Brain microvascular endothelial cell (primary cell): ENCODE data around the gene ATL1.
A peak's percentile ranks its signal among the peaks of the same experiment; 100 is the strongest.
"Not testable (repeated sequence)": the region's sequence is repeated elsewhere in the genome, so short reads cannot be mapped to it uniquely, and the experiment has no call there.

Experiments
- DNase-seq: peaks from one replicate; pipeline ENCODE4 v3.0.0-alpha.2; 2020
- H3K27ac ChIP-seq: fragments of 250-450 bp; sonication (Bioruptor Pico); 2 replicates; pipeline ENCODE4 v1.5.1; 2020; ENCODE audit warnings: mild to moderate bottlenecking, moderate library complexity
- H3K27me3 ChIP-seq: fragments of 250-450 bp; sonication (Bioruptor Pico); replicated peaks from 2 replicates; pipeline ENCODE4 v1.5.1; 2020; ENCODE audit warnings: mild to moderate bottlenecking
- H3K36me3 ChIP-seq: fragments of 250-450 bp; sonication (Bioruptor Pico); replicated peaks from 2 replicates; pipeline ENCODE4 v1.5.1; 2020; ENCODE audit warnings: mild to moderate bottlenecking
- H3K4me3 ChIP-seq: 2 replicates; pipeline ENCODE4 v1.5.1; 2011; ENCODE audit warnings: low read depth, mild to moderate bottlenecking, control low read depth, low read length, moderate library complexity
- CTCF ChIP-seq: IDR thresholded peaks from 2 replicates; pipeline ENCODE4 v1.5.1; 2011; ENCODE audit warnings: low read depth, mild to moderate bottlenecking, moderate library complexity, low read length, control low read depth, inconsistent platforms; ENCODE audit errors: missing control alignments
- in situ Hi-C: cut with HindIII; loops from 2 replicates; pipeline ENCODE4 v1.10.0; 2017; ENCODE audit warnings: low sequenced_read_pairs, low pct_ligation_motif_present

ATL1 gene

GRCh38 chr14:50541159-50541567, 18.8 kb upstream of the ATL1 start:
- in situ Hi-C loops, result no loop called here
- Histone ChIP-seq H3K4me3 (no peak overlapping the region), H3K27me3 (no peaks in the 10 kb centered on the region), H3K36me3 (no peaks in the 10 kb centered on the region), H3K27ac (no peak overlapping the region)
- TF ChIP-seq CTCF, result no peak
- no peak for DNase-seq

- in situ Hi-C loops, result no loop called here
- Histone ChIP-seq H3K27me3 (no peaks in the 10 kb centered on the region), H3K27ac (no peak overlapping the region), H3K36me3 (no peaks in the 10 kb centered on the region), H3K4me3 (no peak overlapping the region)
- peak; percentile 67 for TF ChIP-seq CTCF
- peak; percentile 59 for DNase-seq
Measured at GRCh38 chr14:50542941-50543418, 17.0 kb upstream of the ATL1 start.

GRCh38 chr14:50544911-50545310, 15.0 kb upstream of the ATL1 start:
- H3K36me3 ChIP-seq, result no peaks in the 10 kb centered on the region
- no peak for DNase-seq
- H3K27ac ChIP-seq, result no peak overlapping the region
- in situ Hi-C loops, result no loop called here
- no peak for TF ChIP-seq CTCF
- no peak overlapping the region for H3K4me3 ChIP-seq
- no peaks in the 10 kb centered on the region for H3K27me3 ChIP-seq

- H3K27ac ChIP-seq, result no peak overlapping the region
- H3K36me3 ChIP-seq, result no peaks in the 10 kb centered on the region
- no peaks in the 10 kb centered on the region for H3K27me3 ChIP-seq
- in situ Hi-C loops, result no loop called here
- TF ChIP-seq CTCF, result no peak
- no peak for DNase-seq
- no peak overlapping the region for H3K4me3 ChIP-seq
Measured at GRCh38 chr14:50545618-50546017, 14.3 kb upstream of the ATL1 start.

GRCh38 chr14:50550294-50550693, 9.7 kb upstream of the ATL1 start:
- H3K27me3 ChIP-seq, result no peaks in the 10 kb centered on the region
- H3K36me3 ChIP-seq, result no peaks in the 10 kb centered on the region
- H3K4me3 ChIP-seq, result no peak overlapping the region
- in situ Hi-C loops, result no loop called here
- no peak overlapping the region for H3K27ac ChIP-seq
- TF ChIP-seq CTCF, result no peak
- DNase-seq, result no peak

GRCh38 chr14:50551877-50552276, 8.1 kb upstream of the ATL1 start:
- no peak overlapping the region for H3K27ac ChIP-seq
- in situ Hi-C loops, result no loop called here
- no peaks in the 10 kb centered on the region for H3K36me3 ChIP-seq
- no peak overlapping the region for H3K4me3 ChIP-seq
- no peaks in the 10 kb centered on the region for H3K27me3 ChIP-seq
- no peak for TF ChIP-seq CTCF
- DNase-seq, result no peak

- H3K27ac ChIP-seq, in situ Hi-C loops, DNase-seq, H3K27me3 ChIP-seq, H3K4me3 ChIP-seq, H3K36me3 ChIP-seq: not testable (repeated sequence)
Measured at GRCh38 chr14:50552796-50553195, 7.1 kb upstream of the ATL1 start.
